Measurements from ENCODE around the gene IFNA5.

Gene IFNA5

DNA sequence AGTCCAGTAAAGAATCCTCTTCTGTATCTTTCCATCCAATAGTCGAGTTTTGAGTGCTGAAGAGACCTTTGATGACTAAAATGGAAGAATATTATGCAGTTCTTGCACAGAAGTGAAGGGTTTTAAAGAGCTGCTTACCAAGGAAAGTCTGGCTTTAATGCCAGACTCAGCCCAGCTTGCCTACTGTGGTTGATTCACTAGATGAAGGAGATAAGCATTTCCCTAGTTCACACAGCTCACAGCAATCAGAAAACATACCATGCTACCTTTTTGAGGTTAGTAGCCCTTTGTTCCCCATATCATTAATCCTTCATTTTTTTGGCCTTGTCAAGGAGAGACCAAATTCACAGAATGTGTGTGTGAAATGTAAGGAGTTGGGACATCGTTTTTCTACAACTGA, 15.3 kb downstream of the IFNA5 start:
- no peak for DNase-seq

DNA sequence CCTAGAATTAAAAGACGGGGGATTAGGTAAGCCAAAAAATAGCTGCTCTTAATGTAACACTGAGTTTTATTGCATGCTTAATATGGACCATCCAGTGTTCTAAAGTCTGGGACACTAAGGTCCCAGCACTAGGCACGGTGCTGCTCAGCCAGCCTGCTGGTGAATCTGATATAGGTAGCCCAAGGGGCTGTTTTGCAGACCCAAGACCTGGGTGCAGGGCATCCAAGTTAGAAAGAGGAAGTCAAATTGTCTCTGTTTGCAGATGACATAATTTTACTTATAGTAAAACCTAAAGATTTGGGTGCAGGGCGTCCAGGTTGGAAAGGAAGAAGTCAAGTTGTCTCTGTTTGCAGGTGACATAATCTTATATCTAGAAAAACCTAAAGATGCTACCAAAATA, 17.8 kb downstream of the IFNA5 start:
- DNase-seq: no peak

DNA sequence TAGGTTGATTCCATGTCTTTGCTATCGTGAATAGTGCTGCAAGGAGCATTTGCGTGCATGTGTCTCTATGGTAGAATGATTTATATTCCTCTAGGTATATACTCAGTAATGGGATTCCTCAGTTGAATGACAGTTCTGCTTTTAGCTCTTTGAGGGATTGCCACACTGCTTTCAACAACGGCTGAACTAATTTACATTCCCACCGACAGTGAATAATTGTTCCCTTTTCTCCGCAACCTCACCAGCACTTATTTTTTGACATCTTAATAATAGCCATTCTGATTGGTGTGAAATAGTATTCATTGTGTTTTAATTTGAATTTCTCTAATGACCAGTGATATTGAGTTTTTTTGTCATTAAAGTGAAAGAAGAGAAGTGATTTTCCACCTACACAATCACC, 18.5 kb downstream of the IFNA5 start:
- no peak for DNase-seq

DNA sequence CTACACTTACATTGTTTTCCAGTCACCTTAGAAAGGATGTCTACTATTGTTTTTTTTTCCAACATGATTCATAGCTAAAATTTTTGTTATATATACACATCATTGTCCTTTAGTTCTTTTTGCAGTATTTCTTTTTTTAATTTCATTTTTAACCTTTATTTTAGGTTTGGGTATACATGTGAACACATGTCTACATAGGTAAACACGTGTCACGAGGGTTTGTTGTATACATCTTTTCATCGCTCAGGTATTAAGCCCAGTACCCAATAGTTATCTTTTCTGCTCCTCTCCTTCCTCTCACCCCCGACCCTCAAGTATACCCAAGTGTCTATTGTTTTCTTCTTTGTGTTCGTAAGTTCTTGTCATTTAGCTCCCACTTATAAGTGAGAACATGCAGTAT, 19.0 kb downstream of the IFNA5 start:
- no peak for DNase-seq

DNA sequence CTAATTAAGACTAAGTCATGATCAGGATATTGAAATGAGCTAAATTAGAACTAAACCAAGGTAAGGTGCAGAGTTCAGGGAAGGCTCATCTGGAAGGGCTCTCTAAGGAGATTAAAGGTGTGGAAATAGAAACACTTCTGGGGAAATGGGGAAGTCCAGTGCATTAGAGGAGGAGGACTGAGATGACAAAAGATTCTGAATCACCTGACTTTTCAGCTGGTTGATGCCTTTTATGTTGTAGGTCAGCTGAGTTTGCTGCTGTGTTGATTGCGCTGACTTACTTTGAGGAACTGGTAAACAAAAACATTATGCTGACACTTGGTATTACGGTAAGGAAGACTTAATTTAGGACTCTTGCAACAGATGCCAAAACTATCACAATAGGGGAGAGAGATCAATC, 23.8 kb downstream of the IFNA5 start:
- DNase-seq: no peak

DNA sequence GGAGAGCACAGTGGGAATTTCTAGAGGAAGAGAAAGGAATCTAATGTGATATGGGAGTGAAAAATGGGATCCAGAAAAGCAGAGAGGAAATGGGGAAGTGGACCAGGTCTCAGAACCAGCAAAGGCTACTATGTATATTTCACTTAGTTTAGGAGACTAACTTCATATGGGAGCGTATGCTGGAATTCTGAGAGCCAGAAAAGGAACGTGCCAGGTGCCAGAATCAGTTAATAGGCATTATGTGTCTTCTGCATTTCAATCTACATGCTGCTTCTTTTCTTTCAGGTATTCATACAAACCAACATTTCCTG, 36.8 kb downstream of the IFNA5 start:
- no peak for DNase-seq

DNA sequence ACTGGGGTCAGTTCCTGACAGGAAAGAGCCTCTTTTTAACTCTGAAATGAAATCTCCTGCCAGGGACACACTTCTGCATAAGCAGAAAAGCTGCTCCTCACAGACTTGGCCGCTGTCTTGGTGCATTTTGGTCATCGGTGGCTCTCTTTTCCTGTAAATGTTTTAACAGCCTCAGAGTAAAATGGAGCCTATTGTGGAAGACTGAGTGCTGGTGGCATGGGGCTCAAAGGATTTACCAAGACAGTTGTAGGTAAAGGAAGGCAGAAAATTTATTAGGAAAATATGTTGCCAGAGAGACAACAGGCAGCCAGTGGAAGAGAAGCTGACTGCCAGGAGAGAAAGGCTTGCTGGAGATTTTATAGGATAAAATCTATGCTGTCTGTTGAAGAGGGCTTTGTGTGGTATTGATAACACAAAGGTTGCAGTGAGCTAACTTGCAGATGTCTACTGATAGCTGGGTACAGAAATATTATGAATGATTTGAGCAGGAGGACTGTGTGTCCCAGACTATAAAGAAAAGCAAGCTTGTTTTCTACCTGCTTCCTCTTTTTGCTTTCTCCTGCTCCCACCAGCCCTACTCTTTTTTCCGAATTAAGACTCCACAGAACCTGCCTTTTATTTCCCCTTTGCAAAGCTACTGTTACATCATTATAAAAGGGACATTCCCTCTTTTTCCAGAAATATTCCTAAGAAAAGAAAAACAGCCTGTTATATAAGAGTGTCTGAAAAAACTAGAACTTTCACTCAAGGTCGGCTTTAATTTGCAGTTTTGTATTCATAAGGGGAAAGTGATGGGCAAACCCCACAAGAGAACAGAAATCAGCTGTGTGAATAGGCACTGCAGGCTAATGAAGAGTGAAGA, 37.4 kb downstream of the IFNA5 start:
- no peak for DNase-seq

DNA sequence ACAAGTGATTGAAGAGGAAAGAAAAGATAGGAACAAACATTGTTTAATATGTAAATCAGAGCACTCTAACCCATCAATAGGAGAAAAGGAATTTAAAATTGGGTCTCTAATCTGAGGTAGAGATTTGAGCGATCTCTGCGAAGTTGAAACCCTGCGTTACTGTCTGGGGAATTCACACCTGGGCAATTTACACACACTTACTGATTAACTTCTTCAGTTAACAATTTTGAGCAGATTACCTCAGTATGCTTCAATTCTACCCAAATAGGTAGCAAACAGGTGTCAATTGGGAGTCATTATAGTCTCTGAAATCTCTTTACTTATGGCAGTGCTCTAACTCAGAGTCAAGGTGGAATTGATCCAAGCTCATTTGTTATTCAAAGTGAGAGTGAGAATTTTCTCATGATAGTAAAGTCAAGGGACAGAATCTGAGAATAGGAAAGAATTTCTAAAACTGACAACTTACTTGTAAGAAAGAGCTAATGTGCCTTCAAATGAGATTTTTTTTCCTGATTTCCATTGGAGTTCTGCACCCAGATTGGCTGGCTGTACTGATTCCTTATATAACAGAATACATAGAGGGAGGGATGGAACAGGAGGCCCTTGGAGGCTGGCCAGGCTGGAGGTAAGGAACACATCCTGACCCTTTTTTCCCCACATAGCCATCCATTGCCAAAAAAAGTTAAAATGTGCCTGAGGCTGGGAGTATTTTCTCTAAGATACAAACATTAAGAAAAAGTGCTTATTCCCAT, 38.2 kb downstream of the IFNA5 start:
- no peak for DNase-seq

DNA sequence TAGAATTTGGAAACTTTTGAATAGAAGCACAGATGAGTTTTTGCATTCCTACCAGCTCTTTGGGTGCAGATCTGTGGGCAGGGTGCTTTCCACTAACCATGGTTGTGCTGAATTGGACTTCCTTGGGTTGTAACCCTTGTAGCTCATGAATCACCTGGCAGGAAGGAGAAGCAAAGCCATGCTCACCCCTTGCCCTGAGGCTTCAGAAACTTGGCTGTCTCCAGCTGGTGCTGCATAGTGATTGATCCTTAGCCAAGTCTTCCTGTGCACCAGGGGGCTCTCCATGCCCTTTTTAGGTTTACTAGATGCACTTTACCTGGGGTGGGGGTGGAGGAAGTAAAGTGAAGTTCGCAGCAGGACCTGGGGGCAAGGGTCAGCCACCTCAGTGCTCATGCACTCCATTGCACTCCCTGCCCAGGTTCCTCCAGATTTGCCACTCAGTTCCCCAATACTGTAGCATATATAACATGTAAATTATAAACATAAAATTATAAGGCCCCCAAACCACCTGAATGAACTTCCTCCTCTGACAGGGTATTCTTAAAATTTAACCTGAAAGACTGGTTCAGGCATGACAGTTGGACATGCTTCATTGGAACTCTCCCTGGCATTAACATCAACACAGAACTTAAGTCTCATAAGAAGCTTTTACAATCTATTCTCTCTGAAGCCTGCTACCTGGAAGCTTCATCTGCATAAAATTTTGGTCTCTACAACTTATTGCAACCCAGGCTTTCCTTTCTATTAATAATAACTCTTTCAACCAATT, 39.5 kb downstream of the IFNA5 start:
- DNase-seq: no peak

DNA sequence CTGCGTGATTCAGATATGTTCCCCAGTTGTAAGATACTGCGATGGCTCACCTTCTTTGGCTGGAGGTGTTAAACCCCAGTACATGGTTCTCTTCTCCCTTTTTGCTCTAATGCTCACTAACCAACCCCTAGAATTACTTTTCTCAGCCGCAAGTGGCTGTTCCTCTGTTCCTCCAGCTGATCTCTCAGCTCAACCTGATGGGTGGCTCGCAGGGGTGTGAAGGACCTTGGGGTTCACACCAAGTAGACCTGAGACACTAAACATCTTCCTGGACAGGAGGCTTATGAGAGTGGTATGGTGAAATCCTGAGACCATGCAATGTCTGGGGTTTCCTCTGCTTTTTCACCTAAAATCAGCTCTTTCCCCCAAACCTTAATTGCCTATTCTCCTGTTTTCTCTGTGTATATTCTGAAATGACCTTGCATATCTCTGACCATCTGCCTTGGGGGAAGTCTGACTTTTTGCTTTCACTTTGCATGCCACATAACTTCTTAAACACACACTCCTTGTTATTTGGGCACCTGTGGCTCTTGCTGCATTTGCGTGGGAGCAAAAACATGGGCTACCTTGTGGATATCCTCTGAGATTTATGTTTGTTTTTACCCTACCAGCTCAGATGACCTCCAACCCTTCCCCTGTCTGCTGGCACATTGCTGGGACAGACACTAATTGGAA, 49.4 kb downstream of the IFNA5 start:
- DNase-seq: no peak
